CD4-positive, CD25-positive, alpha-beta regulatory T cell (primary cell): Measurements from ENCODE around the gene ARHGAP28. TPM values are rescaled to one million over a fixed set of nuclear protein-coding genes. Genes with fewer than 3 reads are reported as not detected.

Experiments
- ATAC-seq, 2 donors: fragments of 150-1000 bp; cut with Tn5 transposase; one replicate each; pipeline ENCODE4 v1.10.0; 2021; ENCODE audit warnings: low read depth in 2 of 2, moderate number of reproducible peaks in 2 of 2, moderate library complexity in 1 of 2
- DNase-seq, 3 donors: peaks; one replicate each; pipeline versions ENCODE4 v3.0.0 to v3.0.0-alpha.2; 2012 to 2022; ENCODE audit warnings: mixed read lengths in 1 of 3
- H3K27ac ChIP-seq: one replicate; pipeline ENCODE4 v1.7.0; 2013; ENCODE audit warnings: mild to moderate bottlenecking, low read length; ENCODE audit not compliant: insufficient read depth, poor library complexity, severe bottlenecking
- H3K27me3 ChIP-seq: one replicate; pipeline ENCODE4 v1.7.0; 2013; ENCODE audit warnings: low read length; ENCODE audit not compliant: control insufficient read depth, insufficient read depth
- H3K36me3 ChIP-seq: one replicate; pipeline ENCODE4 v1.7.0; 2013; ENCODE audit warnings: mild to moderate bottlenecking, low read length, moderate library complexity; ENCODE audit not compliant: control insufficient read depth, insufficient read depth
- H3K4me1 ChIP-seq: 2 replicates; pipeline ENCODE4 v1.7.0; 2013; ENCODE audit warnings: mild to moderate bottlenecking, low read length; ENCODE audit not compliant: insufficient read depth, control insufficient read depth, poor library complexity, severe bottlenecking
- H3K4me3 ChIP-seq: one replicate; pipeline ENCODE4 v1.7.0; 2013; ENCODE audit warnings: low read depth, mild to moderate bottlenecking, low read length, moderate library complexity
- H3K9me3 ChIP-seq, 2 experiments: 1 replicate in 1 of 2; 2 replicates in 1 of 2; pipeline ENCODE4 v1.7.0; 2013; ENCODE audit warnings: low read length in 2 of 2, mild to moderate bottlenecking in 1 of 2, moderate library complexity in 1 of 2; ENCODE audit not compliant: control insufficient read depth in 2 of 2
- H3K27ac Mint-ChIP-seq, 3 donors: one replicate each; pipeline ENCODE4 v1.8.0; 2020 to 2022; ENCODE audit warnings: mild to moderate bottlenecking in 3 of 3, mixed read lengths in 3 of 3, moderate library complexity in 2 of 3
- H3K27me3 Mint-ChIP-seq: one replicate; pipeline ENCODE4 v1.8.0; 2022; ENCODE audit warnings: mild to moderate bottlenecking, mixed read lengths
- H3K36me3 Mint-ChIP-seq: one replicate; pipeline ENCODE4 v1.8.0; 2020; ENCODE audit warnings: mixed read lengths
- H3K4me1 Mint-ChIP-seq, 4 donors: one replicate each; pipeline ENCODE4 v1.8.0; 2020 to 2022; ENCODE audit warnings: mixed read lengths in 4 of 4, mild to moderate bottlenecking in 1 of 4
- H3K4me3 Mint-ChIP-seq, 4 donors: one replicate each; pipeline ENCODE4 v1.8.0; 2020 to 2022; ENCODE audit warnings: mild to moderate bottlenecking in 4 of 4, mixed read lengths in 4 of 4, moderate library complexity in 3 of 4
- H3K9me3 Mint-ChIP-seq, 7 donors: one replicate each; pipeline ENCODE4 v1.8.0; 2020 to 2022; ENCODE audit warnings: mixed read lengths in 7 of 7, mild to moderate bottlenecking in 3 of 7, moderate library complexity in 2 of 7
- polyA plus RNA-seq, 4 donors: library from polyadenylated mRNA; unstranded; fragments of 300-500 nt; fragmentation: Illumina TruSeq; gene quantifications; one replicate each; pipeline ENCODE4 v1.2.3, GENCODE V29; 2021
- total RNA-seq: library from RNA; stranded (reverse); gene quantifications from one replicate; pipeline ENCODE4 v1.2.3, GENCODE V29; 2022

ARHGAP28 gene
- total and polyA plus RNA-seq, 5 donors from 2014 or later = not detected

DNA sequence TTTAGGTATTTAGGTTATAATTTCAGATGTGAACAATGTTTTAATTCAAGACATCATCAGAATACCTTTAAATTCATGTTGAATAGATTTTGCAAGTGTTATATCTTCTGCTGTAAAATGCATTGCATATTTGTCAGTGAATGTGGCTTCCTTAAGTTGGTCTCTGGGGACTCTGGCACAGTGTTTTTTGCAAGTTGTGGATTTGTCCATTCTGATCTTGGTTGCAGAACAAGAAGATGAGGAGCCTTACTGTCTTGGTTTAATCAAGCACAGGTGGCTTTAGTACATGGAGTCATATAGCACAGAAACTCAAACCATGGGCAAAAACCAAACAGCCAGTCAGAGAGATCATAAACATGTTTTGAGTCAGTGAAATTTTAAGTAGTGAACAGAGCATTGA is 135.7 kb downstream of the ARHGAP28 start:
- no peak for ATAC-seq
- Mint-ChIP-seq H3K27ac (no peak overlapping the region), H3K4me1 (no peaks in the 10 kb centered on the region), H3K36me3 (no peaks in the 10 kb centered on the region), H3K27me3 (no peaks in the 10 kb centered on the region), H3K4me3 (no peak overlapping the region), H3K9me3 (peaks cover 0 to 5% (median 0%) of the 10 kb centered on the region in 7 donors)
- Histone ChIP-seq H3K27me3 (no peaks in the 10 kb centered on the region), H3K36me3 (no peaks in the 10 kb centered on the region), H3K4me3 (no peak overlapping the region), H3K4me1 (no peaks in the 10 kb centered on the region), H3K27ac (no peak overlapping the region), H3K9me3 (no peaks in the 10 kb centered on the region)
- no peak for DNase-seq

DNA sequence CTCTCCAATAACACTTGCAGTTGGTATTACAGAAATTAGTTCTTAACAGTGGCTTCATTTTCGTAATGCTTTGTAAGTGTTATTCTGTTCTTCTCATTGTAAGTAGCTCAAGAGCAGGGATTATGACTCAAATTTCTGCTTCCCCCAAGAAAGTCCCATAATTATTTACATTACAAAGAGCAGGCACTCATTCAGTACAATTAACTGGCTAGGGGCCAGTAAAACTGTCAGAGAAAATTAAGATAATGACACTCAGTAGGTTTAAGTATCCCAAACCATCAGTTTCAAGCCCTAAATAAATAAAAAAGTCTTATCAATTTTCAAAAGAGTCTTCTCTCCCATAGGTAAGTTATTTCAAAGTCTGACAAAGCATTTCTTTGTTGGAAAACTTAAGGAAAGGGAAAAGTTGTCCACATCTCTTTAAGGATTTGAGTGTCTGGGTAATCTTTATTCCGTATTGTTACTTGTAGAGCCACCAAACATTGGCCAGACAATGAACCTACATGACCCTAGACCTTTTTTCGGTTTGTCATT is 137.1 kb downstream of the ARHGAP28 start:
- Mint-ChIP-seq H3K9me3 (peaks cover 0 to 5% (median 1%) of the 10 kb centered on the region in 7 donors), H3K27ac (no peak overlapping the region), H3K36me3 (no peaks in the 10 kb centered on the region), H3K4me1 (no peaks in the 10 kb centered on the region), H3K27me3 (no peaks in the 10 kb centered on the region), H3K4me3 (no peak overlapping the region)
- no peak for DNase-seq
- no peak for ATAC-seq
- no peaks in the 10 kb centered on the region for H3K9me3 ChIP-seq
- H3K27me3 ChIP-seq = no peaks in the 10 kb centered on the region
- H3K4me3 ChIP-seq = no peak overlapping the region
- H3K4me1 ChIP-seq = no peaks in the 10 kb centered on the region
- no peaks in the 10 kb centered on the region for H3K36me3 ChIP-seq
- H3K27ac ChIP-seq = no peak overlapping the region

DNA sequence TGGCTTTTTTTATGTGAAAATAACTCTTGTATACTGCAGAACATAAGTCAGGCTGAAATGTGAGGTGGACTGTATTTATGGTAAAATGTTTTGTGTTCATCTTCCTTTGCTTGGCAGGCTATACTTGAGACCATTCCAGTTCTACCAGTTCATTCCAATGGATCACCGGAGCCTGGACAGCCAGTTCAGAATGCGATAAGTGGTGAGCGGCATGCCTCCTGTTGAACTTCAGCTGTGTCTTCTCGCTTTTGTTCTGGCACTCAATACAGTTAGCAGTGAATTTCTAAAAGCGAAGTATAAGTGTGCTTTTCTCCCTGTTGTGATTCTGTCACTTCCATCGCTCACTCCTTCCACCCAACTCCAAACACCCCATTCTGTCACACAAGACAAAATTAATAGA is 138.5 kb downstream of the ARHGAP28 start:
- Mint-ChIP-seq H3K4me1 (no peaks in the 10 kb centered on the region), H3K36me3 (no peaks in the 10 kb centered on the region), H3K27ac (no peak overlapping the region), H3K27me3 (no peaks in the 10 kb centered on the region), H3K4me3 (no peak overlapping the region), H3K9me3 (peaks cover 0 to 5% (median 2%) of the 10 kb centered on the region in 7 donors)
- Histone ChIP-seq H3K4me1 (no peaks in the 10 kb centered on the region), H3K27ac (no peak overlapping the region), H3K9me3 (no peaks in the 10 kb centered on the region), H3K4me3 (no peak overlapping the region), H3K27me3 (no peaks in the 10 kb centered on the region), H3K36me3 (no peaks in the 10 kb centered on the region)
- ATAC-seq (no peak), DNase-seq (no peak)

DNA sequence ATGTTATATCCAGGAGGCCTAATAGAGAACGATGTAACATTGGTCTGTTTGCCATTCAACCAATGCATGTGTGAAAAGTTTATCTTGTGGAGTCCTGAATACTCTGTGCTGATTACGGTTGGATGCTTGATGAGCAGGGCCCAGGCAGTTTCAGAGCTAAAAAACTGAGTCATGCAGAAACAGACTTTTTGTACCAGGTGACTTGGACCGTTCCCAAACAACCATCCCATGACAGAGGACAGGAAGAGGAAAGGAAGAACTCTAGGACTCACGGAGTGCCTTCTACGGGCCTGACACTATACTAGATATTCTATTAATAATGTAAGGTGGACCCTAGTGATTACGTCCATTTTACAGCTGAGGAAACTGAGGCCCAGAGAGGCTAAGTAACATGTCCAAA is 142.1 kb downstream of the ARHGAP28 start:
- H3K27ac ChIP-seq = no peak overlapping the region
- no peaks in the 10 kb centered on the region for H3K36me3 ChIP-seq
- H3K27me3 ChIP-seq = no peaks in the 10 kb centered on the region
- peaks cover 0 to 3% (median 2%) of the 10 kb centered on the region in 7 donors for H3K9me3 Mint-ChIP-seq
- no peak overlapping the region for H3K4me3 Mint-ChIP-seq
- H3K27me3 Mint-ChIP-seq = no peaks in the 10 kb centered on the region
- ATAC-seq (no peak), DNase-seq (no peak)
- no peaks in the 10 kb centered on the region for H3K36me3 Mint-ChIP-seq
- no peaks in the 10 kb centered on the region for H3K4me1 Mint-ChIP-seq
- H3K9me3 ChIP-seq = no peaks in the 10 kb centered on the region
- no peak overlapping the region for H3K4me3 ChIP-seq
- no peak overlapping the region for H3K27ac Mint-ChIP-seq
- no peaks in the 10 kb centered on the region for H3K4me1 ChIP-seq

DNA sequence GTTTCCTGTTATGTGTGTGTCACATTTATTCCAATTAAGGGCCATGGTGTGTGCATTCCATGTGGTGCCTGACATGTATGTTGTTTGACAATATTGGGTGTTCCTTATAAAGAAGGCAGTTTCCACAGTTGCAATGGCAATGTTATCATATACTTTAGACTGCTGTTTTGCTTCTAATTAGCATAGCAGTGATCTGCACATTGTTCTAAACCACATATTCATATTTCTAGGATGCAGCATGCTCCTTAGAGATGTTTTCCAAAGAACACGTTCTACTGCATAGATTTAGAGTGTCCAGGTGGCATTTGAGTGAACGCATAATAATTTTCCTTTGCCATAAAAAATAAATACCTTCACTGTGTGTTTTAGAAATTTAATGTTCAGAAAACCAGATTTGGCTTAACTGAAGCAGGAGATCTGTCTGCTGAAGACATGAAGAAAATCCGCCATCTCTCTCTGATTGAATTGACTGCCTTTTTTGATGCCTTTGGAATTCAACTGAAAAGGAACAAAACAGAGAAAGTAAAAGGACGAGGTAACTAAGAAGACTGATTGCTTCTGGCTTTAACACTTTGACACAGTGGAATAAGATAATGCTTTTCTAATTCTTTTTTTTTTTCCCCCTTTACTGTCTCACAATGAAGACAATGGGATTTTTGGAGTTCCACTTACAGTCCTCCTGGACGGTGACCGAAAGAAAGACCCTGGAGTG is 143.7 kb downstream of the ARHGAP28 start:
- no peak overlapping the region for H3K4me3 Mint-ChIP-seq
- ATAC-seq = no peak
- H3K36me3 Mint-ChIP-seq = no peaks in the 10 kb centered on the region
- peaks cover 0 to 4% (median under 1%) of the 10 kb centered on the region in 7 donors for H3K9me3 Mint-ChIP-seq
- Histone ChIP-seq H3K27ac (no peak overlapping the region), H3K36me3 (no peaks in the 10 kb centered on the region), H3K9me3 (no peaks in the 10 kb centered on the region), H3K27me3 (no peaks in the 10 kb centered on the region), H3K4me3 (no peak overlapping the region), H3K4me1 (no peaks in the 10 kb centered on the region)
- DNase-seq = no peak
- H3K27me3 Mint-ChIP-seq = no peaks in the 10 kb centered on the region
- H3K4me1 Mint-ChIP-seq = no peaks in the 10 kb centered on the region
- H3K27ac Mint-ChIP-seq = no peak overlapping the region

DNA sequence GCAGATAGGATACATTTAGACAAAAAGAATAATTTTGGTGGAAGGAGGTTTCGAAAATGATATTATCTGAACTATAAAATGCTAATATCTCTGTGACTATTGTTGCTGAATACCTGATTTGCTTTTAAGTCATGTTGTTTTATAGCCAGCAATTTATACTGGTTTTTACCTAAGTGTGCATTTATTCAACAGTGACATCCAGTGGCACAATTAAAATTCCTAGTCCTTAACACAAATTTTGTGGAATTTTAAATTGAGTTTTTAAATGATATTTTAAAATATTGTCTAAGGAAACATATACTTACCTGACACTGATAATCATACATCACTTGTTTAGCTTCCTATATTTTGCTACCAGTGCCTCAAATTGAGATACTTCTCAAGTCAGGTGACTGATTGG is 144.8 kb downstream of the ARHGAP28 start:
- H3K27me3 ChIP-seq = no peaks in the 10 kb centered on the region
- no peaks in the 10 kb centered on the region for H3K4me1 ChIP-seq
- DNase-seq (no peak), ATAC-seq (no peak)
- H3K4me3 ChIP-seq = no peak overlapping the region
- no peak overlapping the region for H3K27ac ChIP-seq
- H3K36me3 ChIP-seq = no peaks in the 10 kb centered on the region
- H3K9me3 ChIP-seq = no peaks in the 10 kb centered on the region
- no peaks in the 10 kb centered on the region for H3K4me1 Mint-ChIP-seq
- H3K4me3 Mint-ChIP-seq = no peak overlapping the region
- H3K36me3 Mint-ChIP-seq = no peaks in the 10 kb centered on the region
- no peak overlapping the region for H3K27ac Mint-ChIP-seq
- H3K9me3 Mint-ChIP-seq = peaks cover 0 to 4% (median 0%) of the 10 kb centered on the region in 7 donors
- no peaks in the 10 kb centered on the region for H3K27me3 Mint-ChIP-seq

DNA sequence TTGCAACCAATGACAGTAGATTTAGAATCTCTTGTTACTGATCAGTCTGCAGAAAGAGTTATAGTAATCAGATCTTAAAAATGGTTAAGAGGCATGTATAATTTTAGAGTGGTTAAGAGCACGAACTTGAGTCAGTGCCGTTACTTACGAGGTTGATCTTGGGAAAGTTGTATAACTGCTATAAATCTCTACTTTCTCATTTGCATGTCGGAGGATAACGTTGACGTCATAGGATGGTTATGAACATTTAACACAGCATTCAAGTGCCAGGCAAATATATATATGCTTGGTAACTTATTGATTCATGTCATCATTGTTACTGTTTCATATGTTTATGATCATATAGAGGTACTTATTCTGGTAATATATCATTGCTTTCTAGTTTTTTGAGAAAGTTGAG is 146.2 kb downstream of the ARHGAP28 start:
- no peaks in the 10 kb centered on the region for H3K36me3 Mint-ChIP-seq
- H3K4me1 Mint-ChIP-seq = no peaks in the 10 kb centered on the region
- Histone ChIP-seq H3K27me3 (no peaks in the 10 kb centered on the region), H3K4me3 (no peak overlapping the region), H3K4me1 (no peaks in the 10 kb centered on the region), H3K27ac (no peak overlapping the region), H3K36me3 (no peaks in the 10 kb centered on the region), H3K9me3 (no peaks in the 10 kb centered on the region)
- peaks cover 0 to 4% (median 0%) of the 10 kb centered on the region in 7 donors for H3K9me3 Mint-ChIP-seq
- DNase-seq (no peak), ATAC-seq (no peak)
- H3K27ac Mint-ChIP-seq = no peak overlapping the region
- H3K4me3 Mint-ChIP-seq = no peak overlapping the region
- H3K27me3 Mint-ChIP-seq = no peaks in the 10 kb centered on the region

DNA sequence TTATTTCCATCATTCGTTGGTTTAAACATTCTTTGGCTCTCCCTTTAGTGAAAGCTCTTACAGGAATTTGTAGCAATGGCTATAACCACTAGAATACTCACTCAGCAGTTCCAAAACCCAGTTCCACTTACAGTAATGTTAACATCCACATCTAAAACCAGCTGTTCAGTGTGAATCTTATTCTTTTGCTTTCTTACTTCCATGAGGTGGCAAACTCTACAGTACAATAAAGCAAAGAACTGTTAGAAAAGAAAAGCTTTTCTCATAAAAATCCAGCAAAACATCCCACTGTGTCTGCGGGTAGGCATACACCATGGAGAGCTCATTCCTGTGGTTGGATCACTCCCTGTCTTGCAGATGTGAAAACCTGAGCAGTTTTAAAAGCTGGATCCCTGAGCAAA is 147.1 kb downstream of the ARHGAP28 start:
- H3K9me3 Mint-ChIP-seq = peaks cover 0 to 4% (median 0%) of the 10 kb centered on the region in 7 donors
- Histone ChIP-seq H3K27me3 (no peaks in the 10 kb centered on the region), H3K27ac (no peak overlapping the region), H3K4me3 (no peak overlapping the region), H3K36me3 (no peaks in the 10 kb centered on the region), H3K4me1 (no peaks in the 10 kb centered on the region), H3K9me3 (no peaks in the 10 kb centered on the region)
- H3K4me1 Mint-ChIP-seq = no peaks in the 10 kb centered on the region
- H3K4me3 Mint-ChIP-seq = no peak overlapping the region
- H3K36me3 Mint-ChIP-seq = no peaks in the 10 kb centered on the region
- DNase-seq (no peak), ATAC-seq (no peak)
- H3K27me3 Mint-ChIP-seq = no peaks in the 10 kb centered on the region
- H3K27ac Mint-ChIP-seq = no peak overlapping the region
